ENCODE results near the gene PRR14L.

DNA sequence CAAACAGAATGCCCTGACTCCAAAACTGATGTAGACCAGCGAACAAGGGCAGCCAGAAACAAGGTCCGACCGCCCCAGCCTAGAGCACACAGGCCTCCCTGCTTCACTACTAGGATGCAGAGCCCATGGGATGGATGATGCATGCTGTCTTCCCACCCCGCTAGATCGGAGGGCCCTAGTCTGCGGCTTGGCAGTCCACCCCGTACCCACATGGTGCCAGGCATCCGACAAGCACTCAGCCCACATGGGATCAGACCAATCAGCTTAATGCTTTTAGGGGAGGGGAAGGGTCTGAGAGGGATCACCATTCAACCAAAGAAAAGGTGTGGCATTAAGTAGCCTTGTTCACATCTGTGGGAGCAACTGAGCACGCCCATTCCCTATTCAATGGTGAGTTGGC is 118.5 kb downstream of the PRR14L start:
- TF ChIP-seq, protein P1, sequence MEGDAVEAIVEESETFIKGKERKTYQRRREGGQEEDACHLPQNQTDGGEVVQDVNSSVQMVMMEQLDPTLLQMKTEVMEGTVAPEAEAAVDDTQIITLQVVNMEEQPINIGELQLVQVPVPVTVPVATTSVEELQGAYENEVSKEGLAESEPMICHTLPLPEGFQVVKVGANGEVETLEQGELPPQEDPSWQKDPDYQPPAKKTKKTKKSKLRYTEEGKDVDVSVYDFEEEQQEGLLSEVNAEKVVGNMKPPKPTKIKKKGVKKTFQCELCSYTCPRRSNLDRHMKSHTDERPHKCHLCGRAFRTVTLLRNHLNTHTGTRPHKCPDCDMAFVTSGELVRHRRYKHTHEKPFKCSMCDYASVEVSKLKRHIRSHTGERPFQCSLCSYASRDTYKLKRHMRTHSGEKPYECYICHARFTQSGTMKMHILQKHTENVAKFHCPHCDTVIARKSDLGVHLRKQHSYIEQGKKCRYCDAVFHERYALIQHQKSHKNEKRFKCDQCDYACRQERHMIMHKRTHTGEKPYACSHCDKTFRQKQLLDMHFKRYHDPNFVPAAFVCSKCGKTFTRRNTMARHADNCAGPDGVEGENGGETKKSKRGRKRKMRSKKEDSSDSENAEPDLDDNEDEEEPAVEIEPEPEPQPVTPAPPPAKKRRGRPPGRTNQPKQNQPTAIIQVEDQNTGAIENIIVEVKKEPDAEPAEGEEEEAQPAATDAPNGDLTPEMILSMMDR (IDR thresholded peaks at IDR 0.05) = no peak
- no peak for TF ChIP-seq POLR2A (IDR thresholded peaks at IDR 0.05)
